Measurements from ENCODE around the gene VSTM2B.

Gene VSTM2B

DNA sequence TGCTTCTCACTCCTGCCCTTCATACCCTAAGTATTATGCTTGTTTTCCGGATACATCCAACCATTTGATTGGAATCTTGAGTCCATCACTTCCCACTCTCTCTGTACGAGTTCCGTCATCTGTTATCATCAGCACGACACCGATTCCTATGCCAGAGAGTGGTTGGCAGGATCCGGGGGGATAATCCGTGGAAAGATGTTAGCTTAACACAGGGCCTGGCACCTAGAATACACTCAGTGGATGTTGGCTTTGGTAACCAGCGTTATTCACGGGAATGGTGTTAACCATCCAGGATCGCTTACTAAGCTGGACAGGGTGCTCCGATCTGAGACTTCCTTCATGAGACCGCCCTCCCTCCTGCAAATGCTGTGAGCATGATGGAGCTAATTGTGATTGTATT is 12.4 kb downstream of the VSTM2B start:
- H3K4me3 ChIP-seq (ENCODE audit: insufficient read depth, low read depth, low read length) = no peak overlapping the region
- H3K27ac ChIP-seq (ENCODE audit: insufficient read depth, low read depth, low read length, poor library complexity, severe bottlenecking) = no peak overlapping the region
- H3K27me3 ChIP-seq (ENCODE audit: control insufficient read depth, insufficient read depth, low read length, poor library complexity, severe bottlenecking) = no peaks in the 10 kb centered on the region
- no peaks in the 10 kb centered on the region for H3K36me3 ChIP-seq (ENCODE audit: control insufficient read depth, insufficient read depth, low read length)
- H3K9me3 ChIP-seq (ENCODE audit: control insufficient read depth, low read length) = no peaks in the 10 kb centered on the region
- WGBS, 2 experiments = 97% methylated on average over 12 of the region's 12 CpGs
- H3K4me1 ChIP-seq (ENCODE audit: control insufficient read depth, insufficient read depth, low read length) = peaks cover 3% of the 10 kb centered on the region

DNA sequence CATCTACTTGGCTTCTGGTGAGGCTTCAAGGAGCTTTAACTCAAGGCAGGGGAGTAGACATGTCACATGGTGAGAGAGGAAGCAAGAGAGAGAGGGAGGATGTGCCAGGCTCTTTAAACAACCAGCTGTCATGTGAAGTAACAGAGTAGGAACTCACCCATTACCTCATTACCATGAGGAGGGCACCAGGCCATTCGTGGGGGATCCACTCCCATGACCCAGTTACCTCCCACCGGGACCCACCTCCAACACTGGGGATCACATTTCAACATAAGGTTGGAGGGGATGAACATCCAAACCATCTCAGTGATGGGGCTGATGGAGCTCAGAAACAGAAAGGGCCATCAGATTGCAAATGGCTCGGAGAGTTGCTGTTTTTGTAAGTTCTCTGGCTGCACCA is 12.9 kb downstream of the VSTM2B start:
- H3K4me3 ChIP-seq (ENCODE audit: insufficient read depth, low read depth, low read length) = no peak overlapping the region
- H3K27me3 ChIP-seq (ENCODE audit: control insufficient read depth, insufficient read depth, low read length, poor library complexity, severe bottlenecking) = no peaks in the 10 kb centered on the region
- no peak overlapping the region for H3K27ac ChIP-seq (ENCODE audit: insufficient read depth, low read depth, low read length, poor library complexity, severe bottlenecking)
- no peaks in the 10 kb centered on the region for H3K9me3 ChIP-seq (ENCODE audit: control insufficient read depth, low read length)
- H3K36me3 ChIP-seq (ENCODE audit: control insufficient read depth, insufficient read depth, low read length) = no peaks in the 10 kb centered on the region
- H3K4me1 ChIP-seq (ENCODE audit: control insufficient read depth, insufficient read depth, low read length) = peaks cover 3% of the 10 kb centered on the region
- WGBS, 2 experiments = 78 to 82% methylated on average over 3 of the region's 3 CpGs

DNA sequence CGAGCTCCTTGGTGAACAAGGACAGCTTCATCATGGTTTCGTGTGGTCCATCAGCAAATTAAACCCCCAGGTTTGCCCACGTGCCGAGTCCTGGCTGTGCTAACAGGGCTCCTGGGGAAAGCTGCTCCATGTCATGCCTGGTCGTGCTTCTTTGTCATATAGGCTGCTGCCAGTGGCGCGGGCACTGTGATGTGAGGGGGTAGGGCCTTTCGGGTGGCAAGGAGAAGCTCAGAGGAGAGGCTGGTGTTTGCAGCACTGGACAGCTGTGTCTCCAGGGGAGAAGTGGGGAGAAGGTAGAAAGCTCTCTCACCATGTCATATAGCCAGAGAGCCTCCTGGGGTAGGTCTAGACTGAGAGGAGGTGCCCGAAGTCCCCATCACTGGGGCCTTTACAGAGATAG is 13.3 kb downstream of the VSTM2B start:
- 94% methylated on average over 9 of the region's 9 CpGs for WGBS, 2 experiments
- Histone ChIP-seq H3K9me3 (ENCODE audit: control insufficient read depth, low read length) (no peaks in the 10 kb centered on the region), H3K4me3 (ENCODE audit: insufficient read depth, low read depth, low read length) (no peak overlapping the region), H3K4me1 (ENCODE audit: control insufficient read depth, insufficient read depth, low read length) (peaks cover 3% of the 10 kb centered on the region), H3K27ac (ENCODE audit: insufficient read depth, low read depth, low read length, poor library complexity, severe bottlenecking) (no peak overlapping the region), H3K36me3 (ENCODE audit: control insufficient read depth, insufficient read depth, low read length) (no peaks in the 10 kb centered on the region), H3K27me3 (ENCODE audit: control insufficient read depth, insufficient read depth, low read length, poor library complexity, severe bottlenecking) (no peaks in the 10 kb centered on the region)

DNA sequence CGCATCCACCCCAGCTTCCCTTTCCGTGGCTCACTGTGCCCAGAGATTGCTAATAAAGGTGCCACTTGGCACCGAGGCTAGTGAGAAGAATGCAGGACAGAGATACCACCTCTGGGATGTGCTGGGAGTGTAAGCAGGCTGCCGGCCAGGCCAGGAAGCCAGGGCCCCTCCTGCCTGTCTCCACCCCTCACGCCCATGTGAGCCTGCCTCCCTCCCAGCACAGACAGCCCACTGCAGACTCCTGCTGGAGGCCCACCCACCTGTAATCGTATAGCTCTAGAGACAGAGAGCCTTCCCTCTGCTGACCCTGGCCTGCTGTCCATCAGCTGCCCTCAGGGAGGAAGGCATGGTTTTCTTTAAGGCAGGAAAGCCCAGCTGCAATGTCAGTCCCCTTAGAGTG is 13.9 kb downstream of the VSTM2B start:
- H3K27me3 ChIP-seq (ENCODE audit: control insufficient read depth, insufficient read depth, low read length, poor library complexity, severe bottlenecking) = no peaks in the 10 kb centered on the region
- no peaks in the 10 kb centered on the region for H3K9me3 ChIP-seq (ENCODE audit: control insufficient read depth, low read length)
- H3K27ac ChIP-seq (ENCODE audit: insufficient read depth, low read depth, low read length, poor library complexity, severe bottlenecking) = no peak overlapping the region
- H3K4me3 ChIP-seq (ENCODE audit: insufficient read depth, low read depth, low read length) = no peak overlapping the region
- H3K4me1 ChIP-seq (ENCODE audit: control insufficient read depth, insufficient read depth, low read length) = peaks cover 3% of the 10 kb centered on the region
- no peaks in the 10 kb centered on the region for H3K36me3 ChIP-seq (ENCODE audit: control insufficient read depth, insufficient read depth, low read length)
- WGBS, 2 experiments = 51 to 57% methylated on average over 6 of the region's 6 CpGs

DNA sequence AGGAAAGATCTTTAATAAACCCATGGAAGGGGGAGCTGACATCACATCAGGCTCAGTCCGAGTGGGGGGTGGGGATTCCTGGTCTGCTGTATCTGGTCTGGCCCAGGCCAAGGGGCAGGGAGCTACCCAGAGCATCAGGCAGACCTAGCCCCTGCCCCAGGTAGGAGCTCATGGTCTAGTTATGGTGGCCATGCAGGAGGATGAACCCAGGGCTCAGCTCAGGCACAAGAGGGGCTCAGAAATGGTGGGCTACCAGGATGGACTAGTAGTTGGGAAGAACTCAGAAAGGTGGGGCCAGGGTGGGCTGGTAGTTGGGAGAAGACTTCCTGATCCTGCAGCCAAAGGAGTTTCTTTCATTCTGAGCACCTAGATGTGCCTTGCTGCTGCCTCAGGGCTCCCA is 14.3 kb downstream of the VSTM2B start:
- 79 to 89% methylated on average over 1 of the region's 1 CpG for WGBS, 2 experiments
- H3K27ac ChIP-seq (ENCODE audit: insufficient read depth, low read depth, low read length, poor library complexity, severe bottlenecking) = no peak overlapping the region
- no peaks in the 10 kb centered on the region for H3K36me3 ChIP-seq (ENCODE audit: control insufficient read depth, insufficient read depth, low read length)
- H3K4me3 ChIP-seq (ENCODE audit: insufficient read depth, low read depth, low read length) = no peak overlapping the region
- no peaks in the 10 kb centered on the region for H3K27me3 ChIP-seq (ENCODE audit: control insufficient read depth, insufficient read depth, low read length, poor library complexity, severe bottlenecking)
- H3K9me3 ChIP-seq (ENCODE audit: control insufficient read depth, low read length) = no peaks in the 10 kb centered on the region
- peaks cover 3% of the 10 kb centered on the region for H3K4me1 ChIP-seq (ENCODE audit: control insufficient read depth, insufficient read depth, low read length)

DNA sequence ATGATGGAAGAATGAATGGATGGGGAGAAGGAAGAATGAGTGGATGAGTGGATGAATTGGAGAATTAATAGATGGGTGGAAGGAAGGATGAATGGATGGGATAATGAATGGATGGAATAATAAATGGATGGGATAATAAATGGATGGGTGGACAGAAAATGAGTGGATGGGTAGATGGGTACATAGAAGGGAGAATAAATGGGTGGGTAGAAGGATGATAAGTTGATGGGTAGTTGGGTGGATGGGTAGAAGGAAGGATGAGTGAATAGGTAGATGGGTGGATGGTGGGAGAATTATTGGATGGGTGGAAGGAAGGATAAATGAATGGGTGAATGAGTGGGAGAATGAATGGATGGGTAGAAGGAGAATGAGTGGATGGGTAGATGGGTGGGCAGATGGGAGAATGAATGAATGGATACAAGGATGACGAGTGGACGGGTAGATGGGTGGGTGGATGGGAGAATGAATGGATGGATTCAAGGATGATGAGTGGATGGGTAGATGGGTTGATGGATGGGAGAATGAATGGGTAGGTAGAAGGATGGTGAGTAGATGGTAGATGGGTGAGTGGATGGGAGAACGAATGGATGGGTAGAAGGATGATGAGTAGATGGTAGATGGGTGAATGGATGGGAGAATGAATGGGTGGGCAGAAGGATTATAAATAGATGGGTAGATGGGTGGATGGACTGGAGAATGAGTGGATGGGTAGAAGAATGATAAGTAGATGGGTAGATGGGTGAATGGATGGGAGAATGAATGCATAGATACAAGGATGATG is 15.9 kb downstream of the VSTM2B start:
- Histone ChIP-seq H3K4me1 (ENCODE audit: control insufficient read depth, insufficient read depth, low read length) (peaks cover 3% of the 10 kb centered on the region), H3K9me3 (ENCODE audit: control insufficient read depth, low read length) (no peaks in the 10 kb centered on the region), H3K27me3 (ENCODE audit: control insufficient read depth, insufficient read depth, low read length, poor library complexity, severe bottlenecking) (no peaks in the 10 kb centered on the region), H3K36me3 (ENCODE audit: control insufficient read depth, insufficient read depth, low read length) (no peaks in the 10 kb centered on the region), H3K27ac (ENCODE audit: insufficient read depth, low read depth, low read length, poor library complexity, severe bottlenecking) (no peak overlapping the region), H3K4me3 (ENCODE audit: insufficient read depth, low read depth, low read length) (no peak overlapping the region)
- 88% methylated on average over 3 of the region's 3 CpGs for WGBS, 2 experiments

DNA sequence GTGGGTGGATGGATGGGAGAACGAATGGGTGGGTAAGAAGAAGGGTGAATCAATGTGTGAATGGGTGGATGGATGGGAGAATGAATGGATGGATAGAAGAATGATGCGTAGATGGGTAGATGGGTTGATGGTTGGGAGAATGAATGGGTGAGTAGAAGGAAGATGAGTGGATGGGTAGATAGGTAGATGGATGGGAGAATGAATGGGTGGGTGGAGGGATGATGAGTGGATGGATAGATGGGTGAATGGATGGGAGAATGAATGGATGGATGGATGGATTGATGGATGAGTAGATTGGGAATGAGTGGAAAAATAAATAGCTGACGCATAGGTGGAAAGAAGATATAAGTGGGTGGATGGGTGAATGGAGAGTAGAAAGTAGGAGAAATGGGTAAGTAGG is 16.5 kb downstream of the VSTM2B start:
- Histone ChIP-seq H3K27ac (ENCODE audit: insufficient read depth, low read depth, low read length, poor library complexity, severe bottlenecking) (no peak overlapping the region), H3K4me1 (ENCODE audit: control insufficient read depth, insufficient read depth, low read length) (peaks cover 3% of the 10 kb centered on the region), H3K9me3 (ENCODE audit: control insufficient read depth, low read length) (no peaks in the 10 kb centered on the region), H3K27me3 (ENCODE audit: control insufficient read depth, insufficient read depth, low read length, poor library complexity, severe bottlenecking) (no peaks in the 10 kb centered on the region), H3K36me3 (ENCODE audit: control insufficient read depth, insufficient read depth, low read length) (no peaks in the 10 kb centered on the region), H3K4me3 (ENCODE audit: insufficient read depth, low read depth, low read length) (no peak overlapping the region)
- 75% methylated on average over 3 of the region's 3 CpGs for WGBS, 2 experiments

DNA sequence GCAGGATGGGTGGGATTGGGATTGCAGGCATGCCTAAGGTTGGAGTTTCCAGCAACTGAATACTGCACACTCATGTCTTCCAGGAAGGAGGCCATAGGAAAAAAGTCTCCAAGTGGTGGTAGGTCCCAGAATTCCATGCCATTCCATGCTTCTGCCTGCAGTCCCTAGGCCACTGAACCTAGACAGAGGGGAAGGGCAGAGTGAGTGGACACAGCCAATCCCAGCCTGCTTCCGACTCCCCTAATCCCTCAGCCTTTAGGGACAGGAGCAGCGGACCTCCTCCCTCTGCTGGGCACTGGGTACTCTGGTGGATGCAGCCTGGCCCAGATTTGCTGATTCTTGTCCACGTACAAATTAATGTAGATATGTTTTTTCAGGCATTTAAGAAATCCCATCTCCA is 17.0 kb downstream of the VSTM2B start:
- no peaks in the 10 kb centered on the region for H3K27me3 ChIP-seq (ENCODE audit: control insufficient read depth, insufficient read depth, low read length, poor library complexity, severe bottlenecking)
- no peak overlapping the region for H3K27ac ChIP-seq (ENCODE audit: insufficient read depth, low read depth, low read length, poor library complexity, severe bottlenecking)
- no peaks in the 10 kb centered on the region for H3K36me3 ChIP-seq (ENCODE audit: control insufficient read depth, insufficient read depth, low read length)
- no peaks in the 10 kb centered on the region for H3K9me3 ChIP-seq (ENCODE audit: control insufficient read depth, low read length)
- H3K4me3 ChIP-seq (ENCODE audit: insufficient read depth, low read depth, low read length) = no peak overlapping the region
- 72 to 81% methylated on average over 2 to 3 of the region's 3 CpGs for WGBS, 2 experiments
- peaks cover 3% of the 10 kb centered on the region for H3K4me1 ChIP-seq (ENCODE audit: control insufficient read depth, insufficient read depth, low read length)

DNA sequence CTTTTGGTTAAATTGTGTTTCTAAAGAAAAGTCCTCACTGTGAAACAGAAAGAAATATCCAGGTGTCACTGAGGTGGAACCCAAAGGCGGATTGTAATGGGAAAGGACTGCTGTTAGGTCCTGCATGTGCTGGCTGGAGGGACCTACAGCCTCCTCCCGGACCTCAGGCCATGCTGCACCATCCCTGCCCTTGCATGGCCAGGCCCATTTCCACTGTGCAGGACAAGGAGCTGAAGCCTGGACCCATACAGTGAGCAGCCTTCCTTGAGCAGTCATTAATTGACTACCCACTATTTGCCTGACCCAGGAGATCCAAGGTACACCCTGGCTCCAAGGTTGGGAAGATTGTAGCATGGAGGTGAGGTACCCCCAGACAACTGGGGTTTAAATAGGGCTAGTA is 17.6 kb downstream of the VSTM2B start:
- 78 to 90% methylated on average over 2 of the region's 2 CpGs for WGBS, 2 experiments
- H3K4me1 ChIP-seq (ENCODE audit: control insufficient read depth, insufficient read depth, low read length) = peaks cover 3% of the 10 kb centered on the region
- no peaks in the 10 kb centered on the region for H3K9me3 ChIP-seq (ENCODE audit: control insufficient read depth, low read length)
- no peaks in the 10 kb centered on the region for H3K36me3 ChIP-seq (ENCODE audit: control insufficient read depth, insufficient read depth, low read length)
- no peaks in the 10 kb centered on the region for H3K27me3 ChIP-seq (ENCODE audit: control insufficient read depth, insufficient read depth, low read length, poor library complexity, severe bottlenecking)
- H3K27ac ChIP-seq (ENCODE audit: insufficient read depth, low read depth, low read length, poor library complexity, severe bottlenecking) = no peak overlapping the region
- H3K4me3 ChIP-seq (ENCODE audit: insufficient read depth, low read depth, low read length) = no peak overlapping the region

DNA sequence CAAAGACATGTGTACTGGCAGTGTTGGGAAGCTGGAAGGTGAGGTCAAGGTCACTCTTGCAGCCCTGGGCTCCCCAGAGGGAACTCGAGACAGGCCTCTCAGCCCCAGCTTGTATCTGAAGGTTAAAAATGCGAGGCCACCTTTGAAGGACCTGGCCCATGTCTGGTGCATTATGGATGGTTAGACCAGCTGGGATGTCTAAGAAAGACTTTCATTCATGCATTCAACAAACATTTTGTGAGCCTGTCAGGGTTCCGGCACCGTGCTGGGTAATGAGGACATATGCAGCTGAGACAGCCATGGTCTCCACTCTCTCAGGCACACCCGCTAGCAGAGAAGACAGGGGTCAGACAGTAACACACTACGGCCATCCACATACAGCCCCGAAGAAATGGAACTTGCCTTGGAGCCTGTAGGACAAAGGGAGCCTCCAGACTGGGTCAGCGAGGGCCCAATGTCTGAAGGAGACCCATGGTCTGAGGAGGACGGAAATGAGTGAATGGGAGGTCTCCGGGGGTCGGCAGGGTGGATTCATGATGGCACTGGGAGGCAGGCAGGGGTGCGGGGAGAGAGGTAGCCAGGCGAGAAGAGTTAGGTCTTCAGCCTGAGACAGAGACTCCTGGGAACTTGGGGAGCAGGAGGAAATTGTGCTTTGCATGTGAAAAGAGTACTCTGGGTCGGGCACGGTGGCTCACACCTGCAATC is 19.0 kb downstream of the VSTM2B start:
- 88 to 94% methylated on average over 15 of the region's 15 CpGs for WGBS, 2 experiments
- Histone ChIP-seq H3K36me3 (ENCODE audit: control insufficient read depth, insufficient read depth, low read length) (no peaks in the 10 kb centered on the region), H3K27ac (ENCODE audit: insufficient read depth, low read depth, low read length, poor library complexity, severe bottlenecking) (no peak overlapping the region), H3K4me3 (ENCODE audit: insufficient read depth, low read depth, low read length) (no peak overlapping the region), H3K9me3 (ENCODE audit: control insufficient read depth, low read length) (no peaks in the 10 kb centered on the region), H3K4me1 (ENCODE audit: control insufficient read depth, insufficient read depth, low read length) (no peaks in the 10 kb centered on the region), H3K27me3 (ENCODE audit: control insufficient read depth, insufficient read depth, low read length, poor library complexity, severe bottlenecking) (no peaks in the 10 kb centered on the region)
